CD4-positive, alpha-beta T cell (primary cell): ENCODE data around the gene HS6ST2. TPM values are rescaled to one million over a fixed set of nuclear protein-coding genes. Genes with fewer than 3 reads are reported as not detected.

ENCODE experiments used
- ATAC-seq: fragments of 200-7000 bp; cut with Tn5 transposase; one replicate; pipeline ENCODE4 v1.10.0; 2022; ENCODE audit warnings: mild to moderate bottlenecking; ENCODE audit not compliant: poor library complexity
- CTCF ChIA-PET: fragments of 350-600 bp; sonication (Branson Sonifier 250); formaldehyde crosslinking; loops from one replicate; lab custom pipeline; 2021; ENCODE audit warnings: antibody characterized with exemption, inconsistent platforms; lab: Charles Lee
- POLR2A ChIA-PET: fragments of 350-600 bp; sonication (Branson Sonifier 250); formaldehyde crosslinking; loops from one replicate; lab custom pipeline; 2021; ENCODE audit warnings: antibody characterized with exemption, inconsistent platforms; lab: Charles Lee
- DNase-seq, 14 experiments: peaks; one replicate each; pipeline ENCODE4 v3.0.0-alpha.2; 2013 to 2020; ENCODE audit warnings: mixed read lengths in 2 of 14
- H3K27ac ChIP-seq, 2 donors: one replicate each; pipeline versions ENCODE4 v1.5.1 to v1.7.0; 2013; ENCODE audit warnings: low read length in 2 of 2, low read depth in 1 of 2, mild to moderate bottlenecking in 1 of 2
- H3K27me3 ChIP-seq, 2 experiments: 1 replicate in 1 of 2; 2 replicates in 1 of 2; pipeline versions ENCODE4 v1.6.1 to v1.7.0; 2013; ENCODE audit warnings: low read length in 2 of 2, control low read depth in 1 of 2, mild to moderate bottlenecking in 1 of 2, moderate library complexity in 1 of 2; ENCODE audit not compliant: insufficient read depth in 2 of 2, control insufficient read depth in 1 of 2
- H3K36me3 ChIP-seq: one replicate; pipeline ENCODE4 v1.6.1; 2013; ENCODE audit warnings: low read length, control low read depth; ENCODE audit not compliant: insufficient read depth
- H3K4me1 ChIP-seq: one replicate; pipeline ENCODE4 v1.6.1; 2013; ENCODE audit warnings: low read length, control low read depth; ENCODE audit not compliant: insufficient read depth
- H3K4me3 ChIP-seq: one replicate; pipeline ENCODE4 v1.5.1; 2013; ENCODE audit warnings: mild to moderate bottlenecking, low read length, moderate library complexity
- H3K9me3 ChIP-seq, 2 experiments: 1 replicate in 1 of 2; 2 replicates in 1 of 2; pipeline versions ENCODE4 v1.6.1 to v1.7.0; 2013; ENCODE audit warnings: low read length in 2 of 2, mild to moderate bottlenecking in 2 of 2, control low read depth in 1 of 2, moderate library complexity in 1 of 2; ENCODE audit not compliant: control insufficient read depth in 1 of 2, insufficient read depth in 1 of 2
- H3K27ac Mint-ChIP-seq: one replicate; pipeline ENCODE4 v1.8.0; 2020; ENCODE audit warnings: mixed read lengths
- H3K27me3 Mint-ChIP-seq: one replicate; pipeline ENCODE4 v1.8.0; 2021; ENCODE audit warnings: mixed read lengths
- H3K36me3 Mint-ChIP-seq: one replicate; pipeline ENCODE4 v1.8.0; 2021; ENCODE audit warnings: low read depth, mixed read lengths
- H3K4me1 Mint-ChIP-seq: one replicate; pipeline ENCODE4 v1.8.0; 2021; ENCODE audit warnings: low read depth, mixed read lengths
- H3K4me3 Mint-ChIP-seq: one replicate; pipeline ENCODE4 v1.8.0; 2020; ENCODE audit warnings: mild to moderate bottlenecking, mixed read lengths
- H3K9me3 Mint-ChIP-seq: one replicate; pipeline ENCODE4 v1.8.0; 2020; ENCODE audit warnings: mixed read lengths
- intact Hi-C, 2 experiments: fragments of 100-400 bp; cut with DNase I in 1 of 2; cut with micrococcal nuclease in 1 of 2; formaldehyde crosslinking; loops; one replicate each; pipeline versions ENCODE4 v1.15.1 to v1.9.0; 2023 to 2025; cut with DNase I, micrococcal nuclease
- total RNA-seq, 174 experiments: library from RNA in 2 of 174; stranded (reverse) in 2 of 174; gene quantifications; one replicate each; pipeline ENCODE4 v1.2.3 and lab custom pipeline; 2021 to 2026
- TF ChIP-seq, protein P1 (sequence below): fragments of 200-600 bp; IDR thresholded peaks from one replicate; pipeline ENCODE4 v1.8.0; 2022; ENCODE audit warnings: antibody characterized with exemption, mild to moderate bottlenecking

The HS6ST2 gene
- total RNA-seq, 2 experiments from 2014 or later, result not detected

DNA sequence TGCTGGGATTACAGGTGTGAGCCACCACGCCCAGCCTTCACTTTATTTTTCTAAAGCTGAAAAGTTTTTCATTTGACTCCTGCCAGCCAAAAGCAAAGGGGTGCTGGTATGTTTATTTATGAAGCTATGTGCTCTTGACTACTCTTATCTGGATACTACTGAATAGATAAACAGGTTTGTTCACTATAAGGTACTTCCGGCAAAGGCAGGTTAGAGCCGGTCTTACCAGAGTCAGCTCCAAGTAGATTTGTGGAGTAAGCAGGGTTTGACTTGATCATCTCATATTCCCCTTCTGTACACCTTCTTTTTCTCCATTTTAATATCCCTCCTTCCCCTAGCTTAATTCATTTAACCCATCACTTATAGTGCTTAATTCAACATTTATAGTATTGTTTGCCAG lies 294.2 kb downstream of the HS6ST2 start:
- Mint-ChIP-seq H3K36me3 (no peaks in the 10 kb centered on the region), H3K4me3 (no peak overlapping the region), H3K27ac (no peak overlapping the region), H3K9me3 (no peaks in the 10 kb centered on the region), H3K4me1 (no peaks in the 10 kb centered on the region), H3K27me3 (peaks cover 10% of the 10 kb centered on the region)
- no peak overlapping the region for H3K4me3 ChIP-seq
- intact Hi-C loops, result no loop called here
- ChIA-PET CTCF (no interaction called here), POLR2A (no interaction called here)
- H3K27me3 ChIP-seq, result peaks cover 0 to 17% of the 10 kb centered on the region in 2 experiments
- TF ChIP-seq, protein P1, sequence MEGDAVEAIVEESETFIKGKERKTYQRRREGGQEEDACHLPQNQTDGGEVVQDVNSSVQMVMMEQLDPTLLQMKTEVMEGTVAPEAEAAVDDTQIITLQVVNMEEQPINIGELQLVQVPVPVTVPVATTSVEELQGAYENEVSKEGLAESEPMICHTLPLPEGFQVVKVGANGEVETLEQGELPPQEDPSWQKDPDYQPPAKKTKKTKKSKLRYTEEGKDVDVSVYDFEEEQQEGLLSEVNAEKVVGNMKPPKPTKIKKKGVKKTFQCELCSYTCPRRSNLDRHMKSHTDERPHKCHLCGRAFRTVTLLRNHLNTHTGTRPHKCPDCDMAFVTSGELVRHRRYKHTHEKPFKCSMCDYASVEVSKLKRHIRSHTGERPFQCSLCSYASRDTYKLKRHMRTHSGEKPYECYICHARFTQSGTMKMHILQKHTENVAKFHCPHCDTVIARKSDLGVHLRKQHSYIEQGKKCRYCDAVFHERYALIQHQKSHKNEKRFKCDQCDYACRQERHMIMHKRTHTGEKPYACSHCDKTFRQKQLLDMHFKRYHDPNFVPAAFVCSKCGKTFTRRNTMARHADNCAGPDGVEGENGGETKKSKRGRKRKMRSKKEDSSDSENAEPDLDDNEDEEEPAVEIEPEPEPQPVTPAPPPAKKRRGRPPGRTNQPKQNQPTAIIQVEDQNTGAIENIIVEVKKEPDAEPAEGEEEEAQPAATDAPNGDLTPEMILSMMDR, result no peak
- DNase-seq, result no peak
- no peak overlapping the region for H3K27ac ChIP-seq
- H3K4me1 ChIP-seq, result no peaks in the 10 kb centered on the region
- H3K36me3 ChIP-seq, result no peaks in the 10 kb centered on the region
- ATAC-seq, result no peak
- no peaks in the 10 kb centered on the region for H3K9me3 ChIP-seq

DNA sequence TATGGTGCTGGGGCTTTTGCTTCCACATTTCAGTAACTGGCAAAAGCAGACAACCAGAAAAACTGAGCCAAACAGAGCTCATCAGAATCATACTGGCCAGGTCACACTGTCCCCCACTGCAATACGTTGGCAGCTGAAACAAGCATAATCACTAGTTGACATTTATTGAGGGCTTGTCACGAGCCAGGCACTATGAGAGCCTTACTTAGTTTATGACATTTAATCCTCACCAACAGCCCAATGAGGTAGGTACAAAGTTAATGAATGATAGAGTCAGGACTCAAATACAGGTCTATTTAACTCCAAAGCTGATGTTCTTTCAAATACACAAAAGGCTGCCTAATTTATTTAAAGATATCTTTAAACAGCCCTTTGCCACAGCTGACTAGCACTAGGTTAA lies 295.6 kb downstream of the HS6ST2 start:
- H3K27ac ChIP-seq, result no peak overlapping the region
- CTCF ChIA-PET, result interaction anchor here (0.5 kb wide), 1 partner anchor 990 kb away, joined by 5 read pairs; no protein-coding TSS in a partner anchor
- peaks cover 0 to 11% of the 10 kb centered on the region in 2 experiments for H3K27me3 ChIP-seq
- H3K4me1 Mint-ChIP-seq, result no peaks in the 10 kb centered on the region
- H3K4me3 Mint-ChIP-seq, result no peak overlapping the region
- H3K4me1 ChIP-seq, result no peaks in the 10 kb centered on the region
- intact Hi-C loops, result no loop called here
- H3K27ac Mint-ChIP-seq, result no peak overlapping the region
- no peak overlapping the region for H3K4me3 ChIP-seq
- H3K36me3 ChIP-seq, result no peaks in the 10 kb centered on the region
- POLR2A ChIA-PET, result no interaction called here
- no peaks in the 10 kb centered on the region for H3K36me3 Mint-ChIP-seq
- H3K9me3 Mint-ChIP-seq, result no peaks in the 10 kb centered on the region
- H3K9me3 ChIP-seq, result no peaks in the 10 kb centered on the region
- peaks cover 5% of the 10 kb centered on the region for H3K27me3 Mint-ChIP-seq
- DNase-seq, result no peak
- no peak for ATAC-seq
- TF ChIP-seq, protein P1, result no peak

DNA sequence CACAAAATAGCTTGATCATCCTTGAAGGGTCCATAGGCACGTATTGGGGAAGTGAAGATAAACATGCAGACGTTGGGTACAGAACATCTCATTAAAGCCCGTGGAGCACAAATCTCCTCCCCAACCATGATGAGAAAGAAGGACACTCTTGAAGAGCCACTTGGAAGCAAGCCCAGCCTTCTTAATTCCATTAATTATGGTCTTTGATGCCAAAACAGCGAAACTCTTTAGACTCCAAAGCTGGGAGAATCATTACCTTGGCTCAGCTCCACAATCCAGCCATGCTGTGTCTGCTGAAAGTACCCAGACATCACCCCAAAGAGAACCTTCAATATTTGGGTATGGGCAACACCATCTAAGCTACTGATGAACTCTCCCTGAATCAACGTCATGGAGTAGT lies 300.6 kb downstream of the HS6ST2 start:
- Histone ChIP-seq H3K4me1 (no peaks in the 10 kb centered on the region), H3K36me3 (no peaks in the 10 kb centered on the region), H3K9me3 (no peaks in the 10 kb centered on the region), H3K27ac (no peak overlapping the region), H3K27me3 (no peaks in the 10 kb centered on the region), H3K4me3 (no peak overlapping the region)
- TF ChIP-seq, protein P1, result no peak
- Mint-ChIP-seq H3K4me3 (no peak overlapping the region), H3K27ac (no peak overlapping the region), H3K36me3 (no peaks in the 10 kb centered on the region), H3K4me1 (no peaks in the 10 kb centered on the region), H3K9me3 (no peaks in the 10 kb centered on the region), H3K27me3 (no peaks in the 10 kb centered on the region)
- ATAC-seq, result no peak
- no peak for DNase-seq
- CTCF ChIA-PET, result no interaction called here
- intact Hi-C loops, result no loop called here
- POLR2A ChIA-PET, result no interaction called here
